Hepatocyte (in vitro differentiated cells): ENCODE results near the gene NID1. TPM values are rescaled to one million over a fixed set of nuclear protein-coding genes. Genes with fewer than 3 reads are reported as not detected.

Source experiments
- DNase-seq: peaks from one replicate; pipeline ENCODE4 v3.0.0-alpha.2; 2016; ENCODE audit warnings: low spot score
- H2AFZ ChIP-seq: fragments of 200-600 bp; sonication (generic); 2 replicates; pipeline ENCODE4 v1.6.0; 2016; ENCODE audit warnings: antibody characterized with exemption, mild to moderate bottlenecking
- H3K27ac ChIP-seq: fragments of 200-600 bp; sonication (generic); 2 replicates; pipeline ENCODE4 v1.5.1; 2016; ENCODE audit warnings: mild to moderate bottlenecking
- H3K27me3 ChIP-seq: fragments of 200-600 bp; sonication (generic); 2 replicates; pipeline ENCODE4 v1.6.1; 2016
- H3K36me3 ChIP-seq: fragments of 200-600 bp; sonication (generic); replicated peaks from 2 replicates; pipeline ENCODE4 v1.5.1; 2016; ENCODE audit warnings: low read depth; ENCODE audit not compliant: insufficient read depth
- H3K4me1 ChIP-seq: fragments of 200-600 bp; sonication (generic); 2 replicates; pipeline ENCODE4 v1.5.1; 2016; ENCODE audit warnings: mild to moderate bottlenecking, moderate library complexity; ENCODE audit not compliant: insufficient read depth
- H3K4me2 ChIP-seq: fragments of 200-600 bp; sonication (generic); 2 replicates; pipeline ENCODE4 v1.6.0; 2016
- H3K4me3 ChIP-seq: fragments of 200-600 bp; sonication (generic); 2 replicates; pipeline ENCODE4 v1.5.1; 2016; ENCODE audit warnings: mild to moderate bottlenecking
- H3K79me2 ChIP-seq: fragments of 200-600 bp; sonication (generic); 2 replicates; pipeline ENCODE4 v1.6.0; 2017; ENCODE audit warnings: mild to moderate bottlenecking
- H3K9me2 ChIP-seq: fragments of 200-600 bp; sonication (generic); replicated peaks from 2 replicates; pipeline ENCODE4 v1.6.0; 2017; ENCODE audit warnings: mild to moderate bottlenecking; ENCODE audit not compliant: insufficient read depth
- H3K9me3 ChIP-seq: fragments of 200-600 bp; sonication (generic); 2 replicates; pipeline ENCODE4 v1.5.1; 2016; ENCODE audit warnings: low read depth, mild to moderate bottlenecking
- H4K20me1 ChIP-seq: fragments of 200-600 bp; sonication (generic); 2 replicates; pipeline ENCODE4 v1.6.0; 2016; ENCODE audit warnings: mild to moderate bottlenecking; ENCODE audit not compliant: insufficient read depth, poor library complexity, severe bottlenecking
- CTCF ChIP-seq: fragments of 200-600 bp; sonication (generic); IDR thresholded peaks from 2 replicates; pipeline ENCODE4 v1.5.1; 2016; ENCODE audit warnings: antibody characterized with exemption, mild to moderate bottlenecking; ENCODE audit not compliant: poor library complexity
- EZH2 ChIP-seq: fragments of 200-600 bp; sonication (generic); IDR thresholded peaks from 2 replicates; pipeline ENCODE4 v1.6.1; 2016; ENCODE audit warnings: antibody characterized with exemption, mild to moderate bottlenecking, borderline replicate concordance
- EZH2phosphoT487 ChIP-seq: fragments of 200-600 bp; sonication (generic); IDR thresholded peaks from one replicate; pipeline ENCODE4 v1.6.1; 2018; ENCODE audit warnings: antibody characterized with exemption, mild to moderate bottlenecking, low read depth, moderate library complexity; ENCODE audit not compliant: unreplicated experiment, severe bottlenecking
- WGBS: methylation state at CpG from one replicate; pipeline ENCODE4 v1.1.6; 2016; ENCODE audit warnings: low lambda C conversion rate; ENCODE audit errors: missing lambda C conversion rate; 5-methylcytosine and 5-hydroxymethylcytosine counted together
- polyA plus RNA-seq: library from polyadenylated mRNA; unstranded; fragments of >200 nt; fragmentation: Nextera tagmentation; extraction: Ambion mirVana; gene quantifications from 2 replicates; pipeline ENCODE4 v1.2.1, GENCODE V29; 2016
- total RNA-seq: library from RNA; depleted of rRNA; stranded (reverse); fragments of >200 nt; gene quantifications from 2 replicates; pipeline ENCODE4 v1.2.3, GENCODE V29; 2014

The NID1 gene
- total and polyA plus RNA-seq, 2 experiments from 2014 or later: 53.8 to 72.8 TPM

GRCh38 chr1:236063919-236064673 lies 794 bp downstream of the NID1 start:
- no peaks in the 10 kb centered on the region for H4K20me1 ChIP-seq
- peak overlapping the region; percentile 79 for H3K4me3 ChIP-seq
- H3K4me2 ChIP-seq: peak overlapping the region; percentile 79
- no peak for TF ChIP-seq EZH2phosphoT487
- TF ChIP-seq EZH2: no peak
- TF ChIP-seq CTCF: no peak
- peaks cover 10% of the 10 kb centered on the region for H3K27me3 ChIP-seq
- no peaks in the 10 kb centered on the region for H3K36me3 ChIP-seq
- WGBS: 3% methylated on average over 43 of the region's 55 CpGs
- peak overlapping the region; percentile 91 for H3K27ac ChIP-seq
- H2AFZ ChIP-seq: peak overlapping the region; percentile 65
- no peaks in the 10 kb centered on the region for H3K9me2 ChIP-seq
- H3K4me1 ChIP-seq: no peaks in the 10 kb centered on the region
- peaks cover 46% of the 10 kb centered on the region for H3K79me2 ChIP-seq
- H3K9me3 ChIP-seq: no peaks in the 10 kb centered on the region
- DNase-seq: peak; percentile 76

GRCh38 chr1:236063551-236063918 lies 1.4 kb downstream of the NID1 start:
- Histone ChIP-seq H3K27ac (peak overlapping the region; percentile 91), H3K36me3 (no peaks in the 10 kb centered on the region), H3K9me2 (no peaks in the 10 kb centered on the region), H2AFZ (peak overlapping the region; percentile 65), H3K4me1 (no peaks in the 10 kb centered on the region), H3K4me2 (peak overlapping the region; percentile 79), H3K9me3 (no peaks in the 10 kb centered on the region), H3K27me3 (peaks cover 10% of the 10 kb centered on the region), H4K20me1 (no peaks in the 10 kb centered on the region), H3K79me2 (peaks cover 48% of the 10 kb centered on the region), H3K4me3 (peak overlapping the region; percentile 79)
- TF ChIP-seq CTCF (no peak), EZH2phosphoT487 (no peak), EZH2 (no peak)
- WGBS: 65% methylated on average over 6 of the region's 6 CpGs
- DNase-seq: no peak

GRCh38 chr1:236060286-236060685 lies 4.6 kb downstream of the NID1 start:
- no peak for TF ChIP-seq CTCF
- TF ChIP-seq EZH2phosphoT487: no peak
- no peak for TF ChIP-seq EZH2
- Histone ChIP-seq H3K36me3 (no peaks in the 10 kb centered on the region), H3K27me3 (no peaks in the 10 kb centered on the region), H3K27ac (no peak overlapping the region), H3K9me3 (no peaks in the 10 kb centered on the region), H3K4me1 (peaks cover 6% of the 10 kb centered on the region), H2AFZ (no peak overlapping the region), H3K4me2 (no peak overlapping the region), H3K9me2 (no peaks in the 10 kb centered on the region), H4K20me1 (peaks cover 3% of the 10 kb centered on the region), H3K4me3 (no peak overlapping the region), H3K79me2 (peaks cover 76% of the 10 kb centered on the region)
- WGBS: 90% methylated on average over 4 of the region's 4 CpGs
- no peak for DNase-seq
